Neuronal stem cell (in vitro differentiated cells): Measurements from ENCODE around the gene SUPT5H.

ENCODE experiments used
- DNase-seq: peaks from one replicate; pipeline ENCODE4 v3.0.0-alpha.2; 2013; ENCODE audit warnings: low spot score
- H2AFZ ChIP-seq: one replicate; pipeline ENCODE4 v1.6.1; 2013; ENCODE audit warnings: mild to moderate bottlenecking, low read length, inconsistent platforms
- H2AK5ac ChIP-seq: 2 replicates; pipeline ENCODE4 v1.6.1; 2013; ENCODE audit warnings: low read depth, mild to moderate bottlenecking, inconsistent platforms, low read length, moderate library complexity, mixed read lengths
- H2BK120ac ChIP-seq: 2 replicates; pipeline ENCODE4 v1.6.1; 2013; ENCODE audit warnings: low read depth, mild to moderate bottlenecking, inconsistent platforms, low read length, moderate library complexity, mixed read lengths
- H2BK12ac ChIP-seq: one replicate; pipeline ENCODE4 v1.6.1; 2013; ENCODE audit warnings: low read length, inconsistent platforms
- H2BK15ac ChIP-seq: 2 replicates; pipeline ENCODE4 v1.6.1; 2013; ENCODE audit warnings: mild to moderate bottlenecking, low read length, inconsistent platforms, mixed read lengths
- H2BK5ac ChIP-seq: one replicate; pipeline ENCODE4 v1.6.1; 2013; ENCODE audit warnings: inconsistent platforms, mild to moderate bottlenecking, low read length, moderate library complexity
- H3K14ac ChIP-seq: one replicate; pipeline ENCODE4 v1.6.1; 2013; ENCODE audit warnings: low read length, inconsistent platforms
- H3K18ac ChIP-seq: 2 replicates; pipeline ENCODE4 v1.6.1; 2013; ENCODE audit warnings: low read length, inconsistent platforms
- H3K23ac ChIP-seq: 2 replicates; pipeline ENCODE4 v1.6.1; 2013; ENCODE audit warnings: low read depth, mild to moderate bottlenecking, mixed read lengths, low read length, inconsistent platforms; ENCODE audit not compliant: poor library complexity
- H3K27ac ChIP-seq: replicated peaks from 3 replicates; pipeline ENCODE4 v1.5.1; 2013; ENCODE audit warnings: low read length, inconsistent platforms
- H3K27me3 ChIP-seq, 3 experiments: 2 replicates each; pipeline ENCODE4 v1.6.1; 2013; ENCODE audit warnings: low read length in 3 of 3, mild to moderate bottlenecking in 2 of 3, inconsistent platforms in 1 of 3, low read depth in 1 of 3, mixed read lengths in 1 of 3, moderate library complexity in 1 of 3; ENCODE audit not compliant: control insufficient read depth in 3 of 3, insufficient read depth in 3 of 3
- H3K36me3 ChIP-seq, 2 donors: replicated peaks in 1 of 2; 2 replicates each; pipeline ENCODE4 v1.6.1; 2013; ENCODE audit warnings: low read length in 2 of 2; ENCODE audit not compliant: control insufficient read depth in 2 of 2, insufficient read depth in 2 of 2
- H3K4ac ChIP-seq: 2 replicates; pipeline ENCODE4 v1.6.1; 2013; ENCODE audit warnings: inconsistent platforms, mild to moderate bottlenecking, low read length, moderate library complexity
- H3K4me1 ChIP-seq, 2 donors: 1 replicate in 1 of 2; 2 replicates in 1 of 2; pipeline ENCODE4 v1.6.1; 2013; ENCODE audit warnings: low read length in 2 of 2, low read depth in 1 of 2; ENCODE audit not compliant: control insufficient read depth in 2 of 2, insufficient read depth in 1 of 2
- H3K4me2 ChIP-seq: one replicate; pipeline ENCODE4 v1.6.1; 2013; ENCODE audit warnings: mild to moderate bottlenecking, low read length, inconsistent platforms; ENCODE audit not compliant: insufficient read depth, poor library complexity, severe bottlenecking
- H3K4me3 ChIP-seq, 2 donors: 2 replicates each; pipeline ENCODE4 v1.5.1; 2013; ENCODE audit warnings: low read length in 2 of 2, mild to moderate bottlenecking in 2 of 2, inconsistent platforms in 1 of 2, moderate library complexity in 1 of 2
- H3K79me1 ChIP-seq: one replicate; pipeline ENCODE4 v1.6.1; 2013; ENCODE audit warnings: low read depth, mild to moderate bottlenecking, inconsistent platforms, low read length, moderate library complexity
- H3K9ac ChIP-seq: one replicate; pipeline ENCODE4 v1.6.1; 2013; ENCODE audit warnings: mild to moderate bottlenecking, low read depth, low read length, inconsistent platforms; ENCODE audit not compliant: poor library complexity
- H3K9me3 ChIP-seq, 2 donors: replicated peaks in 1 of 2; 2 replicates each; pipeline versions ENCODE3 to v1.6.1; 2013; ENCODE audit warnings: low read length in 2 of 2, mild to moderate bottlenecking in 2 of 2, inconsistent platforms in 1 of 2, low read depth in 1 of 2, mixed read lengths in 1 of 2, moderate library complexity in 1 of 2; ENCODE audit not compliant: control insufficient read depth in 2 of 2, insufficient read depth in 1 of 2
- H4K8ac ChIP-seq: one replicate; pipeline ENCODE4 v1.6.1; 2013; ENCODE audit warnings: low read depth, mild to moderate bottlenecking, inconsistent platforms, low read length, moderate library complexity
- H4K91ac ChIP-seq: one replicate; pipeline ENCODE4 v1.6.1; 2013; ENCODE audit warnings: low read length, low read depth, mild to moderate bottlenecking, inconsistent platforms; ENCODE audit not compliant: poor library complexity
- WGBS, 2 donors: extraction: QIAGEN DNeasy Blood & Tissue Kit; methylation state at CpG; one replicate each; pipeline ENCODE4 v1.1.7; 2013; ENCODE audit warnings: missing lambda C conversion rate in 2 of 2, mixed read lengths in 1 of 2; ENCODE audit not compliant: insufficient read length in 2 of 2, insufficient replicate concordance in 1 of 2; ENCODE audit errors: extremely low coverage in 2 of 2; 5-methylcytosine and 5-hydroxymethylcytosine counted together

SUPT5H gene

GRCh38 chr19:39506598-39506943 is 61.2 kb downstream of the SUPT5H start:
- Histone ChIP-seq H2AFZ (peak overlapping the region; percentile 95), H2BK12ac (no peak overlapping the region), H3K18ac (peak overlapping the region; percentile 93), H3K27me3 (peaks cover 10 to 58% (median 52%) of the 10 kb centered on the region in 3 experiments), H4K8ac (no peak overlapping the region), H2BK5ac (no peak overlapping the region), H3K36me3 (no peaks in the 10 kb centered on the region), H3K27ac (no peak overlapping the region), H3K4me2 (peak overlapping the region; percentile 41), H2AK5ac (no peak overlapping the region), H3K4me1 (no peaks in the 10 kb centered on the region), H3K4ac (no peak overlapping the region), H3K4me3 (peak overlapping the region; percentile 47 to 68), H2BK15ac (no peak overlapping the region), H3K9ac (no peak overlapping the region), H3K14ac (no peak overlapping the region), H4K91ac (no peak overlapping the region), H3K23ac (peak overlapping the region; percentile 32), H2BK120ac (no peak overlapping the region), H3K9me3 (peaks cover 0 to 10% of the 10 kb centered on the region in 2 donors), H3K79me1 (no peaks in the 10 kb centered on the region)
- no CpG with 5 or more reads among the region's 7 CpGs for WGBS, 2 donors
- DNase-seq = no peak

GRCh38 chr19:39506944-39507714 is 61.7 kb downstream of the SUPT5H start:
- Histone ChIP-seq H3K23ac (peak overlapping the region; percentile 32), H3K4me2 (peak overlapping the region; percentile 93), H3K79me1 (no peaks in the 10 kb centered on the region), H2AFZ (peak overlapping the region; percentile 95), H3K36me3 (no peaks in the 10 kb centered on the region), H4K91ac (no peak overlapping the region), H3K27me3 (peaks cover 10 to 58% (median 52%) of the 10 kb centered on the region in 3 experiments), H3K9me3 (peaks cover 0 to 10% of the 10 kb centered on the region in 2 donors), H2BK12ac (no peak overlapping the region), H3K9ac (peak overlapping the region; percentile 87), H2BK15ac (peak overlapping the region; percentile 56), H3K18ac (peak overlapping the region; percentile 93), H3K4me1 (no peaks in the 10 kb centered on the region), H2BK5ac (peak overlapping the region; percentile 62), H3K4me3 (peak overlapping the region; percentile 47 to 82), H3K27ac (no peak overlapping the region), H3K4ac (no peak overlapping the region), H4K8ac (no peak overlapping the region), H3K14ac (no peak overlapping the region), H2BK120ac (no peak overlapping the region), H2AK5ac (peak overlapping the region; percentile 3)
- WGBS, 2 donors = no CpG with 5 or more reads among the region's 96 CpGs
- peak; percentile 71 for DNase-seq

DNA sequence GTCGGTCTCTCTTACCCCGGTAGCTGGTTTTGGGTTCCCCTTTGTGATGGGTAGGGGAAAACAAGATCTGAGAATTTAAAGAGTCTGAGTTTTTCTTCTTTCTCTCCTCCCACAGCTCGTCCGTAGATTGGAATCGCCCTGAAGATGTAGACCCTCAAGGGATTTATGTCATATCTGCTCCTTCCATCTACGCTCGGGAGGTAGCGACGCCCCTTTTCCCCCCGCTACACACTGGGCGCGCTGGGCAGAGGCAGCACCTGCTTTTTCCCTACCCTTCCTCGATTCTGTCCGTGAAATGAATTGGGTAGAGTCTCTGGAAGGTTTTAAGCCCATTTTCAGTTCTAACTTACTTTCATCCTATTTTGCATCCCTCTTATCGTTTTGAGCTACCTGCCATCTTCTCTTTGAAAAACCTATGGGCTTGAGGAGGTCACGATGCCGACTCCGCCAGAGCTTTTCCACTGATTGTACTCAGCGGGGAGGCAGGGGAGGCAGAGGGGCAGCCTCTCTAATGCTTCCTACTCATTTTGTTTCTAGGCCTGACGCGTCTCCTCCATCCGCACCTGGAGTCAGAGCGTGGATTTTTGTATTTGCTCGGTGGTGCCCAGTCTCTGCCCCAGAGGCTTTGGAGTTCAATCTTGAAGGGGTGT is 62.5 kb downstream of the SUPT5H start:
- Histone ChIP-seq H3K4me2 (peak overlapping the region; percentile 93), H2AFZ (peak overlapping the region; percentile 95), H3K79me1 (no peaks in the 10 kb centered on the region), H3K9ac (no peak overlapping the region), H3K14ac (no peak overlapping the region), H2BK12ac (no peak overlapping the region), H3K4me3 (peak overlapping the region; percentile 47 to 82), H4K91ac (no peak overlapping the region), H3K23ac (no peak overlapping the region), H3K27me3 (peaks cover 10 to 56% (median 52%) of the 10 kb centered on the region in 3 experiments), H2BK15ac (peak overlapping the region; percentile 56), H4K8ac (no peak overlapping the region), H2AK5ac (peak overlapping the region; percentile 3), H3K18ac (peak overlapping the region; percentile 92), H3K27ac (no peak overlapping the region), H3K4ac (no peak overlapping the region), H3K36me3 (no peaks in the 10 kb centered on the region), H3K9me3 (peaks cover 0 to 7% of the 10 kb centered on the region in 2 donors), H3K4me1 (no peaks in the 10 kb centered on the region), H2BK120ac (no peak overlapping the region), H2BK5ac (peak overlapping the region; percentile 62)
- DNase-seq = no peak
- WGBS, 2 donors = no CpG with 5 or more reads among the region's 24 CpGs

GRCh38 chr19:39508629-39509028 is 63.2 kb downstream of the SUPT5H start:
- H3K14ac ChIP-seq = no peak overlapping the region
- peaks cover 0 to 7% of the 10 kb centered on the region in 2 donors for H3K9me3 ChIP-seq
- H3K4me3 ChIP-seq = no peak overlapping the region
- no CpG with 5 or more reads among the region's 9 CpGs for WGBS, 2 donors
- no peaks in the 10 kb centered on the region for H3K4me1 ChIP-seq
- H2BK5ac ChIP-seq = no peak overlapping the region
- no peaks in the 10 kb centered on the region for H3K36me3 ChIP-seq
- H3K27me3 ChIP-seq = peaks cover 10 to 54% (median 49%) of the 10 kb centered on the region in 3 experiments
- H3K79me1 ChIP-seq = no peaks in the 10 kb centered on the region
- no peak overlapping the region for H2BK120ac ChIP-seq
- no peak overlapping the region for H3K4ac ChIP-seq
- no peak overlapping the region for H4K8ac ChIP-seq
- no peak overlapping the region for H2AK5ac ChIP-seq
- no peak overlapping the region for H2BK12ac ChIP-seq
- no peak for DNase-seq
- H2AFZ ChIP-seq = no peak overlapping the region
- no peak overlapping the region for H3K4me2 ChIP-seq
- no peak overlapping the region for H3K18ac ChIP-seq
- no peak overlapping the region for H3K27ac ChIP-seq
- no peak overlapping the region for H3K23ac ChIP-seq
- H2BK15ac ChIP-seq = no peak overlapping the region
- no peak overlapping the region for H4K91ac ChIP-seq
- no peak overlapping the region for H3K9ac ChIP-seq
